HG03064 (cell line): Measurements from ENCODE around the gene PHYHD1.

Source experiments
- ATAC-seq: cut with Tn5 transposase; IDR thresholded peaks from one replicate; pipeline ENCODE4 v1.9.1; 2021; ENCODE audit warnings: low read depth; ENCODE audit not compliant: unreplicated experiment

Gene PHYHD1

DNA sequence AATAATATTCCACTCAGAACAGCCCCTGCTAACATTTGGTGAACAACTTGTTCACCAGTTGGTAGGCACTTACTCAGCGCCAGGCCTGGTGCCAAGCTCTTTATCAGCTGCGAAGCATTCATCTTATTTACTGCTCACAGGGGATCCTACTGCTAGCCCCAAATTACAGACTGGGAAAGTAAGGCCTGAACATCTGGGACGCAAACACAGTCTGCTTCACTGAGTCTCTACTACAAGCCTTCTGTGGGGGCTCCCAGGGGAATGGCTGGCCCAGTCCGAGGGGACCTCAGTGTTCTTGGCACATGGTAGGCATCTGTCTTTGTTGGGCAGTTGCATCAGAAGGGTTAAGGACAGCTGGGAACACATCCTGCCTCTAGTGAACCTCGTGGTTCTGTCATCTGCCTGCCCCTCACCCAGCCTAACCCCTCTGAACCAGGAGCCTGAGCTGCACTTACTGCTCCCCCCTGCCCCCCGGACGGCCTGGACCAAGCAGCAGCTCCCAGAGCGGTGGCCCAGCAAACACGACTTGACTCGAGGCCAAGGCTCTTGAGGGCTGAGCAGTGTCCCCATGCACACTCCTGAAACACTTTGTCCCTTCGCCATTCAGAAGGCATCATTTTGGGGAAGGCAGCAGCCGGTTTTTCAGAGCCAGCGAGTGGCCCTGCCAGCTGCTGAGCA is at the start of gene PHYHD1:
Gene PHYHD1, plus strand, starts transcription at position 602 of the 678 bp plus-strand sequence. CDS start 1,342 bp downstream, outside the sequence.
- ATAC-seq, result no peak

DNA sequence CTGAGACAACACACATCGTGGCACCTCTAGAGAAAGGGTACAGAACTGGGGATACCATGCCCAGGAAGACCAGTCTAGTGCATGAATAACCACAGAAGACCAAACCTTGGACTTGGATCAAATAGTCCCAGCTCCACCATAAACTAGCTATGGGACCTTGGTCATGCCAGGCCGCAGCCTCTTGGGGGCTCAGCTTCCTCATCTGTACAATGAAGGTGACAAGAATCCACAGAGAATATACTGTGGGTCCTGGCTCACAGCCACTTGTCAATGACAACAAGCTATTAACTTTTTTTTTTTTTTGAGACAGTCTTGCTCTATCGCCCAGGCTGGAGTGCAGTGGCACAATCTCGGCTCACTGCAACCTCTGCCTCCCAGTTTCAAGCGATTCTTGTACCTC is 42.9 kb upstream of the PHYHD1 start:
- ATAC-seq, result no peak

DNA sequence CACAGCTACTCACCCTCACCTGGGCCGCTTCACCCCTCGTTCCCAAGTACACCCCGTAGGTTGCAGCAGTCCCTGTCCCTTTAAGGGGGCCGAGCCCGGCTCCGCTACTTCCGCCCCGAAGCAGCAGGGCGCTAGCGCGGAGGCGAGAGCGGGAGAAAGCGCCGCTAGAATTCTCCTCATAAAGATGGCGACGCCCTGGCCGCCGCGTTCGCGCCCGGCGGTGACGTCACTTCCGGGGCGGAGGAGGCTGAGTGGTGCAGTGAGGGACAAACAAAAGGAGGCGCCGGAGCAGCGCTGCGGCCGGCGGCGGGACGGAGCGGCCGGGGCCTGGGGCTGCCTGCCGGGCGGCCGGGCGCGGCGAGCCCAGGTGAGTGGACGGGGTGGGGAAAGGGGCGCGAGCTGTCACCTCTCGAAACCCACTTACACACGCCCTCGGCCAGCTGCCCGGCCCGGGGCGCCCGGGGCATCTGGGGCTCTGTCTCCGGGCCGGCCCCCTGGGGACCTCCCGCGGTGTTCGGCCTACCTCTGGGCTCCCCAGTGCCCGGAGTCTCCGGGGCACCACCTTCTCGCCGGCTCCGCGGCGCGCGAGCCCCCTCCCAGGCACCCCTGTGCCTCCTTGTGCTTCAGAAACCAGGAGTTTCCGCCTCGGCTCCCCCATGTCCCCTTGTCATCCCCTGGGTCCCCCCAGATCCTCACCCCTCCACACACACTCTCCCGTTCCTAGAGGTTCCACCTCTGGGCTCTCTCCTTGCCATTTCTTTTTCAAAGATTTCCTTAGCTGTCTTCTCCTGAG is 38.7 kb upstream of the PHYHD1 start, which contains the start of the genes KYAT1 and LRRC8A:
Gene KYAT1, minus strand, starts transcription at position 67 of the 793 bp plus-strand sequence. CDS start 36,545 bp downstream, outside the sequence.
Gene LRRC8A, plus strand, starts transcription at position 250 of the 793 bp plus-strand sequence. CDS start 25,032 bp downstream, outside the sequence.
- peak; percentile 83 for ATAC-seq

DNA sequence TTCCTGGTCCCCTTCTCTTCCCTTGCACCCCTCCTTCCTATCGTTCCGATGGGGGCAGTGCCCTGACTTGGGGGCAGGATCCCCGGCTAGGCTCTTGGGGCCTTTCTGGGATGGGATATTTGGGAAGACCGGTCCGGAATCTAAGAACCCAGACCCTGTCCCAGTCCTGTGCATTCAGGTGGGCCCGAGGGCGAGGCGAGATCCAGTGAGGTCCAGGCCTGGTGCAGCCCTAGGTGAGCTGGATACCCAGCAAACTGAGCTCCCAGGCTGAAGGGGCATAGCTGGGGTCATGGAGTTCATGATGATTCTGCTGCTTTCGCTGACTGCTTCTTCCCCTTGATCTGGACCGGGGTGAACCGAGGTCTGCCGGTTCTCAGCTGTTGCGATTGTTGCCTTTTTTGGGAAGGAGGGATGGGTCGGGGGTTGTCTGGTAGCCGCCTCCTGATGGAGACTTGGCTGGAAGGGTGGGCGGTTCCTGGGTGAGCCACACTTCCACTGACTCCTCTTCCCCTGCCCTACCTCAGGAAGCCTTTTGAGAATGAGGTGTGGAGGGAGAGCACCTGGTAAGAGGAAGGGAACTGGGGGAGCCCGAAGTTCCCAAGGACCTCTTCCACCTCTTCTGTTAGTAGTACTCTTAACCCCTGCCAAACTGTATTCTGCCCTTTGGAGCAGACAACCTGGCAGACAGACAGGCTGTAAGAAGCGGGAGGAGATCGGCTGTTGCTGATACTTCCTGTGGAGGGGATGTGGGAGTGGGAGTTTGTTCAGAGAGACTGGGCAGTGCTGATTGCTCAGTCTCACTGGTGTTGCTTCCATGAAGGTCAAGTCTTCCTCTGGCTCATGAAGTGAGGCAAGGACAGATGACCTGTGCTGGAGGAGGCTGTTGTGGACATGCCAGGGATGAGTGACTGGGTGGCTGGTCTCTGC is 37.8 kb upstream of the PHYHD1 start:
- ATAC-seq, result no peak

DNA sequence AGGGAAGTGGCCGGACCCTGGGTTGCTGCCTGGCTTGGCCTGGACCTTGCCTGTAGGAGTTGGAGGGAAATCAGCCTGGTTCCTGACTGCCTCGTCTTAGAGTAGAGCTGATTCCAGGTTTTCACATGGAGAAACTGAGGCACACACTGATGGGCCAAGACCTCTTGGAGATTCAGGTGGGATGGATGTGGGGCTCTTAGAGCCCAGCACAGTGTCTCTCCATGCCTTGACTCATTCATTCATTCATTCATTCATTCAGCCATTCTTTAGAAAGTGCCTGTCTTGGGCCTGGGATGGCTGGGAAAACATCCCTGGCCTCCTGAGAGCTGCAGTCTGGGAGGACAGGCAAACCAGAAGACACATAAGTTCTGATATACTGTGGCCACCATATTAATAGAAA is 36.6 kb upstream of the PHYHD1 start:
- ATAC-seq, result no peak

DNA sequence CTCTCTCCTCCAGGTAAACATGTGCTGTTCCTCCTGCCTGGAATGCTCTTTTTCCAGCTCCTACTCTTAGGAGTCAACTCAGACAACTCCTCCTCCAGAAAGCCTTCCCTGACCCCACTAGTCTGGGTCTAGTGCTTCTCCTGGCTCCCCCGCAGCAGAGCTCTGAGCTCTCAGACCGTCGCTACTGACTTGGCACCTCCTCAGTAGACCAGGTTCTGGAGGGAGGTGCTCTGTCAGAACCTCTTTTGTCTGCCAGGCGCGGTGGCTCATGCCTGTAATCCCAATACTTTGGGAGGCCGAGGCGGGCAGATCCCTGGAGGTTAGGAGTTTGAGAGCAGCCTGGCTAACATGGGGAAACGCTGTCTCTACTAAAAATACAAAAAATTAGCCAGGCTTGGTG is 35.4 kb upstream of the PHYHD1 start:
- no peak for ATAC-seq

DNA sequence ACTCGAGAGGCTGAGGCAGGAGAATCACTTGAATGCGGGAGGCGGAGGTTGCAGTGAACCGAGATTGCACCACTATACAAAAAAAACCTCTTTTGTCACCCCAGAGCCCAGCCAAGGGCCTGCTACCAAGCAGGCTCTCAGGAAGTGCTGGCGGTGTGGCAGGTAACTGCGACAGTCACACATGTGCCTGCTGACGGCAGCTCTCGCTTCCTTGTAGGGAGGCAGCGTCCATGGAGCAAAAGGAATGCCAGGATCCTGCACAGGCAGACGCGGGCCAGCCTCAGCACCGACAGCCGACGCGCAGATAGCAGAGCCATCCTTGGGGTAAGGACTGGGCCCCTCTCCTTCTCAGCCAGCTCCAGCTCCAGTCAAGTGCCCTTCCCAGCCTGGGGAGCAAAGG is 35.0 kb upstream of the PHYHD1 start:
- ATAC-seq, result no peak

DNA sequence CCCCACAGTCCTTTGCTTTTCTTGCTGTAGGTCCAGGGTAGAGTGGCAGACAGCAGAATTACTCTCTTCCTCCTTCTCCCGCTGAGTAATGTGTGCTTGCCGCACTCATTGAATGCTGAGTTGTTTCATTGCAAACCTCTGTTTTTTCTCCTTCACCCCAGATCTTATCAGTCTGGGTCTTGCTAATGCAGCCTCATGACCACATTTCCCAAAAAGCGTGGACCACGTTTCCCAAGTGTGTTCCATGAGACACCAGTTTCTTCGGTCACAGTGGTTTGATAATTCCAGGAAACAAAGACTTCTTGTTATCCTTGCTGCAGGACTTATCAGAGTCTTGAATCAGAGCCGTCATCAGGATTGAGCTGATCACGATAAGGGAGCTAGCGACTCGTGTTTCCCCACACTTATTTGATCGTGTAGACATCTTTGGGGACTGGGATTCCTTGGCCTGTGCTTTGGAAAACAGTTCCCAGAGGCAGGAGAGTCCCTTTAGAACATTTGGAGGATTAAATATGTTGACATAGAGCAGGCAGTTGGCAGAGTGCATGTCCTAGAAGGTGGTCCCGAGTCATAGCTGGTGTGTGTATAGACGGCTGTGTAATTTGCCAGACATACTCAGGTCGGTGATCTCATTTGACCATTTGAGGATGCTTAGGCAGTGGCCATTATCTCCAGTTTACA is 34.4 kb upstream of the PHYHD1 start:
- ATAC-seq, result no peak

DNA sequence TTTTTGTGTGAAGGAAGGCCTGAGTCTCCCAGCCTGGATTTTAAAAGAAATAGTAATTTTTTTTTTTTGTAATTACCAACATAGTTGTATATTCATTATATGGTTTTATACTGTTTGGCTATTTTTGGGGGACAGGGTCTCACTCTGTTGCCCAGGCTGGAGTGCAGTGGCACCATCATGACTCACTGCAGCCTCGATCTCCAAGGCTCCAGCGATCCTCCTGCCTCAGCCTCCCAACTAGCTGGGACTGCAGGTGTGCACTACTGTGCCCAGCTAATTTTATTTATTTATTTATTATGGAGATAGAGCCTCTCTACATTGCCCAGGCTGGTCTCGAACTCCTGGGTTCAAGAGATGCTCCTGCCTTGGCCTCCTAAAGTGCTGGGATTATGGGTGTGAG is 33.7 kb upstream of the PHYHD1 start:
- no peak for ATAC-seq

DNA sequence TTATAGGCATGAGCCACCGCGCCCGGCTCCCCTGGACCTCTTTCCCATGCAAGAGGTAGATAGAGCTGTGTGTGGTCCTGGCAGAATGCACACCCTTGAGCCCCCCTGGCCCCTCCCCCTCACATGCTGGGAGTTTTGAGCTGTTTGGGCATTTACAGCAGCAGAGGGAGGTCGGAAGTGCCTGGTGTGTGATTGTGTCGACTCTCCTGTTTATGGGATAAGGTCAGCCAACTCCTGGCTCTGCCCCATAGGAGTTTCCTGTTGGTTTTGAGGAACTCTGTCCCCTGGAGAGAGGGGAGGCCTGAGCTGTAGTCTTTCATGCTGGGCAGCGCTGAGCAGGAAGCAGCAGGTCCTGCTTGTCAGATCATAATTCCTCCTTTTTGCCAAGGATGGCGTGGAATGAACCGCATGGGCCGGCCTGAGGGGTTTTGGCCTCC is 32.9 kb upstream of the PHYHD1 start:
- no peak for ATAC-seq

DNA sequence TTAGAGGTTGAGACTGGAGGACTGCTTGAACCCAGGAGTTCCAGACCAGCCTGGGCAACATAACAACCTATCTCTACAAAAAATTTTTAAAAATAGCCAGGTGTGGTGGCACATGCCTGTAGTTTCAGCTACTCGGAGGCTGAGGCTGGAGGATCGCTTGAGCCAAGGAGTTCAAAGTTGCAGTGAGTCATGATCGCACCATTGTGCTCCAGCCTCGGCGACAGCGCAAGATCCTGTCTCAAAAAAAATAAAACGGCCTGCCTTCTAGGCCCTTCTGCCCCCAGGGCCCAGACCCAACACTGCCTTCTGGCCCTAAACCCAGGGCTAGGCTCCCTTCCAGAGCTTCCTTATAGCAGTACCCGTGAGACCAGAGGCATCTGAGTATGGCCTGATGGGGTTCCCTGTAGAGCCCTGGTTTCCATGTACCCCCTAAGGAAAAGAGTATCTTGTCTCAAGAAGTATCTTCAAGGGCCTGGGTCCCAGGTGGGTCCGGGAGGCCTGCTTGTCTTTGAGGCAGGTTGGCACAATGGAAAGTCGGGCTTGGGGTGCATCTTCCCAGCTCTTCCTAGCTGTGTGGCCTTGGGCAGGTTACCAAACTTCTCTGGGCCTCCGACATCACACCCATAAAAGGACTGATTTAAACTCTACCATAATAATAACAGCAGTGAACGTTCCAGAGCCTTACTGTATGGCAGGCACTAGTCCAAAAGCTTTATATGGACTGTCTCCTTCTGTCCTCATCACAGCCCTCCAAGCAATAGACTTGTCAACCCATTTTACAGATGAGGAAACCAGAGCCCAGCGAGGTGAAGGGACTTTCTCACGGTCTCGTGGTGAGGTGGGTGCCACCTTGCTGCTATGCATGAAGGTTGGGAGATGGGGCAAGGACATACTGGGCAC is 29.2 kb upstream of the PHYHD1 start:
- no peak for ATAC-seq

DNA sequence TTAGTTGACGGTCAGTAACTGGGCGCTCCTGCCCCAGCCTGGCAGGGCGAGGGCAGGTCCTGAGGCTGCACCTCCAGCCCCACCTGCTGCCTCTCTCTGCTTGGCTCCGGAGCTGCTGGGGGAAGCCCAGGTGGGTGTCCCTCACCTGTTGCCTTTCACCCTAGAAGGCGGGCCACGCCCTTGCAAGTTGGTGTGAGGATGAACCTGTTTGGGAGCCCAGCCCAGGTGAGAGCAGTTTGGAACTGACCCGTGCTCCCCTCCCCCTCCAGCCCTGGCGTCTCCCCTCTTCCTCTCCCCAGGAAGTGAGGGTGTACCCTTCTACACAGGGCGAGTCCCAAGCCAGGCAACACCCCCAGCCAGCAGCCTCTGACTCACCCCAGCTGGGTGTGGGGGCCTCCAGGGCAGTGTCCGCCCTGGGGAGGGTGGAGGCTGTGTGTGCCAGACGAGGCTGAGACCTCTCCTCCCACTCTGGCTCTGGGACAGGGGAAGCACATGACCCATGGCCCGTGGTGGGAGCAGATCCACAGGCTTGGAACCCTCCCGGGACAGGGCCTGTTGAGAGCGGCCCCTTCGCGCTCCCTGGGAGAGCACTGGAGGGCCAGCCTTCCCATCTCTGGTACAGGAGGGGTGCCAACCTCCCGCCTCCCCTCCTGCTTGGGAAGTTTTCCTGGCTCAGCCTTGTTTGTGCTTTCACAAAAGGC is 28.4 kb upstream of the PHYHD1 start:
- no peak for ATAC-seq

DNA sequence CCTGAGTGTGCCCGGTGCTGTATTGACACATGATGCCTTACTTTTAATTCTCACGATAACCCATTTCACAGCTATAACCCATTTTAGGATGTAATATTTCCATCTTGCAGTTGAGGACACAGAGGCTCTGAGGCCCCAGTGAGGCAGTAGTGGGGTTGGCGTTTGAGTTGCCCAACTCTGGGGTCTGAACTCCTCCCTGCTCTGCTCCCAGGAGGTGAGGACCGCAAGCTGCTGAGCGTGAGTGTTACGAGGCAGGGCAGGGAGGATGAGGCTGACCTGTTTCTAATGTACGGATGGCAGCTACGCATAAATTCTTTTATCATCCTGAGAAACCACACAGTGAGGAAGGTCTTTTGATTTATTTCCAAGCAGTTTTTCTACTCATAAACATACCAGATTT is 27.4 kb upstream of the PHYHD1 start:
- ATAC-seq, result no peak

DNA sequence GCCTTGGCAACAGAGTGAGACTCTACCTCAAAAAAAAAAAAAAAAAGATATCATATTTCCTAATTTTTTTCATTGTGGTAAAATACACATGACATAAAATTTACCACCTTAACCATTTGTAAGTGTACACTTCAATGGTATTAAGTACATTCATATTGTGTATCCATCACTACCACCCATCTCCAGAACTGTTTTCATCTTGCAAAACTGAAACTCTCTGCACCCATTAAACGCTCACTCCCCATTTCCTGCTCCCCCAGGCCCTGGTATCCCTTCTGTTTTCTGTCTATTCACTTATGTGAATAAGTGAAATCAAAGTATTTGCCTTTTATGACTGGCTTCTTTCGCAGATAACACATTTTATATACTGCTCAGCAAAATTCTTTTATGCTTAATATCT is 26.0 kb upstream of the PHYHD1 start:
- ATAC-seq, result no peak

DNA sequence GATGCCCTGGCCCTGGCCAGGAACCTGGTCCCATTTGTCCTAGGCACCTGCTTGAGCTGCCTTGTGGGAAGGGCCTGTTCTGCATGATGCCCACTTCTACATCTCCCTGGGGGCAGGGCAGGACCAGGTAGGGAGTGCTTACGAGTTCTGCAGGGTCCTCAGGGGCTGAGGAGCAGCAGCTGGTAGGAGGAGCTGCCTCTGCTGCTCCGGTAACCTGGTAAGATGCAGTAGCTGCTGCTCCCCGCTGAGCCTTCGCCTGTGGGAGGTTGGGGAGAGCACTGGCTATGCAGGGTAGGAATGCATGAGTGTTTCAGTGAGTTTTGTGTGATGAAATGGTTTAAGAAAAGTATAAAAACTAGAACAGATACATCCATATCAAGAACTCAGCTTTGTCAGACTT is 25.2 kb upstream of the PHYHD1 start:
- ATAC-seq, result no peak

DNA sequence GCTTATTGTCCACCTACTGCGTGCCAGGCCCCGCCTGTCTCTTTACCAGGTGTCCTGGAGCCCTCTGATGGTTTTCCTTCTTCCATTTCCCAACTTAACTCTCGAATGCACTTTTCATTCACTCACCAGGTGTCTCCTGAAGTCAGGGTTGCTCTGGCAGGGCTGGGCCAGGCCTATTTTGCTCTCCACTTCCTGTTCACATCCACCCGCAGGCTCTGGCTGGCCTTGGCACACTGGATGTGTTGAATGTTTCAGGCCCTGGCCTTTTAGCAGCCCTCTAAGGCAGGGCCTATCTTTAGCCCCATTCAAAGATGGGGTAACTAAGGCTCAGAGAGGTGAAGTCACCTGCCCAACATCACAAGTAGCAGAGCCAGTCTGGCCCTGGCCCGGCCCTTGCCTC is 22.4 kb upstream of the PHYHD1 start:
- no peak for ATAC-seq

DNA sequence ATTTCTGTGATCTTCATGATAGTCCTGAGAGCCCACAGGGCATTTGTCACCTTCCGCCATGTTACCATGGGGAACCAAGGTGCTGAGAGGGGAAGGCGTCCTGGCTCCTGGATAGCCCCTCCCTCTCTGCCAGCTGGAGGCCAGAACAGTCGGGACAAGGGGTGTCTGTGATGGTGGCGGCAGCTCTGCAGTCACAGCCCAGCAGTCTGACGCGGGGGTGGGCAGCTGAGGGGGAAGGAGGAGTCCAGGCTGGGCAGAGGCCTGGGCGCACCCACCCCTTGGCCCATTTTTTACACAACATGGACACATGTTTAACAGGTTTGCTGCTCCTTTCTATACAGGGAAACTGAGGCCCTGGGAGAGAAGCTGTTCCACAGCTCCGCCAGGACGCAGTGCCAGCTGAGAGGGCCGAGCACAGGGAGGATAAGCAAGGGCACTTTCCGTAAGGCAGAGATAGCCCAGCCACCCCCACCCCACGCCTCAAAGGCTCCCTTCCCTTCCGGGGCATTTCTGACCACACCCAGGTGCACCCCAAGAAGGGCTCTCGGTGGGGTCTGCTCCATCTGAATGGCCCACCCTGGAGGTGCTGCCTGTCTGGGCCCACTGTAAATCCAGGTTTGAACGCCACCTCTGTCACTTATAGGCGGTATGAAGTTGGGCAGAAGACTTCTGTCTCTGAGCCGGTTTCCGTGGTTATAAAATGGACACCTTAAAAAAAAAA is 21.8 kb upstream of the PHYHD1 start:
- ATAC-seq, result no peak
